Measurements from ENCODE around the gene ZNF652.

GRCh38 chr17:49361902-49362722 lies at the start of gene ZNF652:
- TF ChIP-seq POLR2AphosphoS5 (IDR thresholded peaks at IDR 0.05; ENCODE audit: insufficient read depth in 1 of 2, low read depth in 1 of 2) (peak; percentile 40 to 58), CTCF (IDR thresholded peaks at IDR 0.05) (no peak), POLR2A (IDR thresholded peaks at IDR 0.05) (no peak)

All from vagina (tissue), 2 donors.